K562 (cell line): ENCODE data around the gene ITGB2. TPM values are rescaled to one million over a fixed set of nuclear protein-coding genes. Genes with fewer than 3 reads are reported as not detected.

Experiments
- ATAC-seq: fragments of 200-7000 bp; cut with Tn5 transposase; 3 replicates; pipeline ENCODE4 v1.9.1; 2020; ENCODE audit warnings: moderate library complexity
- BruUV-seq: library from RNA; stranded (reverse); fragments of 400-500 nt; replicated peaks from 2 replicates; lab custom pipeline; 2021; lab: Mats Ljungman, UMichigan
- CTCF ChIA-PET: fragments of 300-600 bp; formaldehyde crosslinking; extraction: SDS; loops from one replicate; lab custom pipeline; 2021; ENCODE audit warnings: low intra/inter-chr PET ratio; lab: Yijun Ruan, JAX
- POLR2A ChIA-PET: fragments of 300-600, 350-650 bp; sonication (Branson Sonifier 250); formaldehyde crosslinking; extraction: SDS; loops from one replicate; lab custom pipeline; 2021; ENCODE audit warnings: antibody characterized with exemption, inconsistent platforms; lab: Yijun Ruan, JAX
- DNase-seq, 4 experiments: peaks; one replicate each; pipeline versions ENCODE4 v3.0.0 to v3.0.0-alpha.2; 2011 to 2018; ENCODE audit warnings: low spot score in 3 of 4, mixed read lengths in 3 of 4; ENCODE audit errors: extremely low read depth in 1 of 4
- FAIRE-seq: peaks from 2 replicates; lab custom pipeline; 2011; peaks lifted over from hg19 to GRCh38; lab: Jason Lieb, UNC
- H2AFZ ChIP-seq: 2 replicates; pipeline ENCODE4 v1.6.0; 2011; ENCODE audit warnings: low read depth, low read length, control low read depth, inconsistent platforms
- H3K27ac ChIP-seq: fragments of 200-600 bp; 3 replicates; pipeline ENCODE4 v1.8.0; 2011; ENCODE audit warnings: low read depth, mild to moderate bottlenecking, control low read depth, inconsistent platforms, low read length, moderate library complexity, mixed read lengths; ENCODE audit errors: extremely low read depth
- H3K27me3 ChIP-seq, 2 experiments: fragments of 300-600 bp in 1 of 2; 2 replicates in 1 of 2; 3 replicates in 1 of 2; pipeline versions ENCODE4 v1.6.0 to v1.8.0; 2011; ENCODE audit warnings: inconsistent platforms in 2 of 2, low read length in 2 of 2, mild to moderate bottlenecking in 1 of 2, mixed read lengths in 1 of 2, moderate library complexity in 1 of 2; ENCODE audit not compliant: control insufficient read depth in 2 of 2, insufficient read depth in 2 of 2
- H3K36me3 ChIP-seq: fragments of 300-600 bp; 3 replicates; pipeline ENCODE4 v1.8.0; 2011; ENCODE audit warnings: mild to moderate bottlenecking, low read length, inconsistent platforms; ENCODE audit not compliant: control insufficient read depth, insufficient read depth
- H3K4me1 ChIP-seq, 2 experiments: fragments of 200-600 bp in 1 of 2; replicated peaks in 1 of 2; 2 replicates in 1 of 2; 3 replicates in 1 of 2; pipeline versions ENCODE4 v1.5.1 to v1.8.0; 2011; ENCODE audit warnings: inconsistent platforms in 2 of 2, low read length in 2 of 2, mild to moderate bottlenecking in 1 of 2, mixed read lengths in 1 of 2, moderate library complexity in 1 of 2; ENCODE audit not compliant: control insufficient read depth in 2 of 2, insufficient read depth in 2 of 2
- H3K4me2 ChIP-seq: 2 replicates; pipeline ENCODE4 v1.6.1; 2011; ENCODE audit warnings: low read length, control low read depth, inconsistent platforms, mixed read lengths; ENCODE audit not compliant: insufficient read depth
- H3K4me3 ChIP-seq: fragments of 200-600 bp; sonication (generic), shearing (Covaris generic); 2 replicates; pipeline ENCODE4 v1.5.1; 2016; ENCODE audit warnings: control low read depth, inconsistent platforms
- H3K79me2 ChIP-seq: fragments of 200-600 bp; 3 replicates; pipeline ENCODE4 v1.8.0; 2011; ENCODE audit warnings: low read length, inconsistent platforms; ENCODE audit not compliant: control insufficient read depth, insufficient read depth
- H3K9ac ChIP-seq, 2 experiments: 2 replicates each; pipeline versions ENCODE4 v1.6.0 to v1.6.1; 2011; ENCODE audit warnings: low read depth in 2 of 2, low read length in 2 of 2, control low read depth in 1 of 2, inconsistent platforms in 1 of 2, mild to moderate bottlenecking in 1 of 2, mixed read lengths in 1 of 2; ENCODE audit not compliant: insufficient read depth in 1 of 2
- H3K9me1 ChIP-seq: one replicate; pipeline ENCODE4 v1.6.0; 2011; ENCODE audit warnings: inconsistent platforms, mild to moderate bottlenecking, low read length, moderate library complexity; ENCODE audit not compliant: control insufficient read depth, insufficient read depth
- H3K9me3 ChIP-seq: replicated peaks from 2 replicates; pipeline ENCODE4 v1.5.1; 2011; ENCODE audit warnings: low read depth, low read length, inconsistent platforms; ENCODE audit not compliant: control insufficient read depth, insufficient read depth
- H4K20me1 ChIP-seq: replicated peaks from 2 replicates; pipeline ENCODE4 v1.6.1; 2011; ENCODE audit warnings: low read length, inconsistent platforms, mixed read lengths; ENCODE audit not compliant: control insufficient read depth, insufficient read depth
- CBFB ChIP-seq: sonication (generic); formaldehyde crosslinking; IDR thresholded peaks from 2 replicates; pipeline ENCODE4 v1.4.0; 2020; ENCODE audit warnings: mild to moderate bottlenecking, missing genetic modification reagents
- HSF4 ChIP-seq: fragments of 250-450 bp; sonication (Bioruptor Pico); IDR thresholded peaks from 2 replicates; pipeline ENCODE4 v2.1.2; 2022; ENCODE audit warnings: mild to moderate bottlenecking, moderate library complexity, borderline replicate concordance
- KAT7 ChIP-seq: sonication (generic); formaldehyde crosslinking; IDR thresholded peaks from 2 replicates; pipeline ENCODE4 v1.8.0; 2022; ENCODE audit warnings: missing genetic modification reagents, mild to moderate bottlenecking, borderline replicate concordance
- KAT8 ChIP-seq: fragments of 450-650 bp; IDR thresholded peaks from 2 replicates; pipeline ENCODE4 v1.6.1; 2016; ENCODE audit warnings: low read depth, mild to moderate bottlenecking
- KDM4B ChIP-seq, 2 experiments: fragments of 450-650 bp in 1 of 2; sonication (generic) in 1 of 2; IDR thresholded peaks; 2 replicates each; pipeline ENCODE4 v1.6.1; 2016 to 2017; ENCODE audit warnings: borderline replicate concordance in 2 of 2, antibody characterized with exemption in 1 of 2, low read depth in 1 of 2, mild to moderate bottlenecking in 1 of 2
- LEF1 ChIP-seq: fragments of 450-650 bp; IDR thresholded peaks from 2 replicates; pipeline ENCODE4 v1.6.1; 2016; ENCODE audit warnings: mild to moderate bottlenecking
- POLR2AphosphoS2 ChIP-seq: IDR thresholded peaks from 2 replicates; pipeline ENCODE4 v1.6.1; 2012; ENCODE audit warnings: low read length, improper control_type of control experiment
- RAD21 ChIP-seq, 2 experiments: fragments of 250-450 bp in 1 of 2; fragments of 450-650 bp in 1 of 2; sonication (Bioruptor Pico) in 1 of 2; formaldehyde crosslinking in 1 of 2; IDR thresholded peaks in 1 of 2; conservative IDR thresholded peaks in 1 of 2; 2 replicates each; pipeline versions ENCODE4 v1.4.0 to v1.8.0; 2020 to 2022; ENCODE audit warnings: mild to moderate bottlenecking in 2 of 2, moderate library complexity in 1 of 2
- RCOR1 ChIP-seq, 2 experiments: IDR thresholded peaks; 2 replicates each; pipeline ENCODE4 v1.6.1; 2012; ENCODE audit warnings: low read depth in 2 of 2, low read length in 2 of 2, borderline replicate concordance in 1 of 2, improper control_type of control experiment in 1 of 2
- SMARCB1 ChIP-seq: IDR thresholded peaks from 2 replicates; pipeline ENCODE4 v1.6.1; 2011; ENCODE audit warnings: improper control_type of control experiment, low read depth; ENCODE audit not compliant: insufficient read length
- SNRNP70 ChIP-seq: fragments of 200-400 bp; formaldehyde crosslinking; optimal IDR thresholded peaks from 2 replicates; pipeline ENCODE3; 2017; ENCODE audit warnings: low read depth, low read length
- ZNF316 ChIP-seq: fragments of 450-650 bp; IDR thresholded peaks from 2 replicates; pipeline ENCODE4 v1.6.1; 2016
- ZNF436 ChIP-seq: fragments of 250-450, 450-650 bp; sonication (Bioruptor Pico); formaldehyde crosslinking; IDR thresholded peaks from 2 replicates; pipeline ENCODE4 v1.7.0; 2020; ENCODE audit warnings: mild to moderate bottlenecking
- WGBS: fragments of 100-300 bp; shearing (Covaris generic); methylation state at CpG from one replicate; pipeline ENCODE4 v1.1.6; 2016; ENCODE audit warnings: low coverage, mixed read lengths; ENCODE audit not compliant: insufficient coverage; ENCODE audit errors: missing lambda C conversion rate; 5-methylcytosine and 5-hydroxymethylcytosine counted together
- in situ Hi-C: fragments of 300-500 bp; cut with MboI; formaldehyde crosslinking; loops from 4 replicates; pipeline ENCODE4 v1.15.0; 2018; ENCODE audit warnings: inconsistent platforms, mixed read lengths
- intact Hi-C: fragments of 100-400 bp; cut with micrococcal nuclease; formaldehyde crosslinking; loops from 2 replicates; pipeline ENCODE4 v1.14.2; 2022
- polyA plus RNA-seq, 8 experiments: library from polyadenylated mRNA; depleted of rRNA in 4 of 8; stranded (reverse) in 5 of 8; unstranded in 3 of 8; fragments of >200 nt; fragmentation: Nextera tagmentation in 2 of 8; fragmentation: Illumina TruSeq in 1 of 8; extraction: Ambion mirVana in 2 of 8; extraction: Trizol in 1 of 8; gene quantifications; 2 replicates each; pipeline versions ENCODE4 v1.2.1 to v1.2.3, GENCODE V29; 2011 to 2014; ENCODE audit warnings: inconsistent platforms in 1 of 8, missing spikeins in 1 of 8
- total RNA-seq, 7 experiments: library from RNA; depleted of rRNA in 6 of 7; stranded (reverse); fragments of >200 nt in 6 of 7; fragmentation: Illumina TruSeq in 2 of 7; extraction: Trizol in 2 of 7; gene quantifications; 2 replicates each; pipeline versions ENCODE4 v1.2.1 to v1.2.3, GENCODE V29; 2011 to 2021; ENCODE audit warnings: low replicate concordance in 1 of 7
- TF ChIP-seq, protein P1 (sequence below): fragments of 450-650 bp; formaldehyde crosslinking; IDR thresholded peaks from 2 replicates; pipeline ENCODE4 v1.4.0; 2022; ENCODE audit warnings: mild to moderate bottlenecking, moderate library complexity
- TF ChIP-seq, protein P2 (sequence below): sonication (generic); formaldehyde crosslinking; IDR thresholded peaks from 2 replicates; pipeline ENCODE4 v1.8.0; 2022; ENCODE audit warnings: mild to moderate bottlenecking, low read depth, missing genetic modification reagents
- TF ChIP-seq, protein P3 (sequence below): fragments of 200-800 bp; sonication (Bioruptor generic); IDR thresholded peaks from 2 replicates; pipeline ENCODE4 v1.6.1; 2017; ENCODE audit warnings: missing genetic modification characterization, missing compliant biosample characterization

The ITGB2 gene
- total and polyA plus RNA-seq, 9 of the 15 experiments (the other 6 are each of a cell fraction or from before 2014, with no cell fraction given), result 0.07 to 1.3 (median 0.51) TPM; not detected in 2

DNA sequence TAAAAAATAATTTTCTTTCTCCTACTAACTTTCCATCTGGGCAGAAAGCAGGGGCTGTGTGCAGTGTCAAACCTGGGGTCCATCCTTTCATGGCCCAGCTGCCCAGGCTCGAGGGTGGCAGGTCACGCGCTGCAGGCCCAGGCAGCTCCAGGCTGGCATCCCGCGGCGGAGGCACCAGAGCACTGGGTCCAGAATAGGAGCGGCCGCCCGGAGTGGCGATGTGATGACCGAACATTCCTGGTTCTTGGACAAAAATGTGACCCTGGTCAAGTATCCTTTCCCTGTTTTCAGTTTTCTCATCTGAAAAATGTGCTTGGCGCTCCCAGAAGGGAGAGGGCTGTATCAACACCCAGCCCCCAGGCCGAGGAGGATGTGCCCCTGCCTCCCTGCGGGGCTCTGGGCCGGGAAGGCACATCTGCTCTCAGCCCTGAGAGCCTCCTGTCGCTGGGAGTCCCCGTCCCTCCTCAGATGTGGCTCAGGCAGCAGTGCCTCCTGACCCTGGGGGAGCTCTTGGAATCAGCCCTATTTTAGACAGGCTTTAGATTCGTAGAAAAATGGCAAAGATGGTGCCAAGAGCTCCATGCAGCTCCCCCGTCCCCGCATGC is 48.5 kb upstream of the ITGB2 start (continued):
- TF ChIP-seq SMARCB1 (no peak), KAT7 (CRISPR knock-in tag) (no peak)

DNA sequence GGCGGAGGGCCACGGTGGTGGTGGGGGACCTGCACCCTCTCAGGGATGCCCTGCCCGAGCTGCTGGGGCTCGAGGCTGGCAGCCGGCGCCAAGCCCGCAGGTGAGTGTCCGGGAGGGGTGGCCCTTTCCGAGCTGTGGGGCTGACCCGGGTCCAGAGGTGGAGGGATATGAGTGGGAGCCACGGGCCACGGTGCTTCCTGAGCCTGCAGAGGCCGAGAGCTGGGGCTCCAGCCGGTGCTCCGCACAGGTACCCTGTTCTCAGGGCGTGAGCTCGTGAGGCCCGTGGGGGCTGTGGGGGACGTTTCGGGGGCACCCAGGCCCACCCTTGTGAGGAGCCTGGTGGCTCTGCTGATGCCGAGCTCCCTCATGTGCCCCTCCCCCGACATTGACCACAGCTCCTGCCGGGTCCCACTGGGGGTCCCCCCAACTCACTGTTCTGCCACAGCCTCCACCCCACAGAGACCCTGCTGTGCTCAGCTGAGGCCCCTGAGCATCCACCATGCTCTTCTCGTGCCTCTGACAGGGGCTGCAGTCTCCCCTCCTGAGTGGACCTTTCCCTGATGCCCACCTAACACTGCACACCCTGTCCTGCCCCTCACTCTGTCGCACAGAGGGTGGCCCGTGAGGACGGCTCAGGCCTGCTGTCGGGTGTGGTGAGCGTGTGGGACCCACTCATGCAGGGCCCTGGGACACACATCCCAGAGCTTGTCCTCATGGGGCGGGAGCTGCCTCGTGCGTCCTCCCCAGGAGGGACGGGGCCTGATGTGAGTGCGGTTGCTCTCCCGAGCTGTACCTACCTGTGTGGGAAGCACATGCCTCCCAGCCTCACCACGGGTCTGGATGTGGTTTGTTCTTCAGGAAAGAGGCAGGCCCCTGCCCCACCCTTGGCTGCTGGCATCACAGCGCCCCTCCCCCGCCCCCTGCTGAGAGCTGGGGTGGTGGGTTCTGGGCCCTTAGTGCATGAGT is 46.7 kb upstream of the ITGB2 start:
- intact Hi-C loops (no loop called here), in situ Hi-C loops (loop anchor here (25.0 kb wide), 1 partner anchor 870 kb away; no protein-coding TSS in a partner anchor)
- ChIA-PET POLR2A (no interaction called here), CTCF (no interaction called here)
- peaks cover 5 to 55% of the 10 kb centered on the region in 2 experiments; a peak in 4 of 5 replicates for H3K4me1 ChIP-seq
- H3K4me2 ChIP-seq, result no peak overlapping the region
- H3K27ac ChIP-seq, result no peak overlapping the region; the same call in 2 of the 3 replicates
- H2AFZ ChIP-seq, result no peak overlapping the region
- peaks cover 22% of the 10 kb centered on the region for H4K20me1 ChIP-seq
- H3K9me1 ChIP-seq, result no peaks in the 10 kb centered on the region
- ATAC-seq (no peak), FAIRE-seq (no peak), DNase-seq (no peak)
- H3K4me3 ChIP-seq, result no peak overlapping the region
- H3K79me2 ChIP-seq, result peaks cover 27% of the 10 kb centered on the region
- H3K27me3 ChIP-seq, result no peaks in the 10 kb centered on the region
- peak overlapping the region in 1 of 2 experiments; percentile 76; a peak in 2 of 4 replicates for H3K9ac ChIP-seq
- H3K9me3 ChIP-seq, result no peaks in the 10 kb centered on the region
- no TSS peak for BruUV-seq
- peaks cover 92% of the 10 kb centered on the region for H3K36me3 ChIP-seq
- WGBS, result 97% methylated on average over 27 of the region's 38 CpGs
- no peak for TF ChIP-seq ZNF436 (CRISPR knock-in tag)
- TF ChIP-seq HSF4 (CRISPR knock-in tag), result no peak
- TF ChIP-seq POLR2AphosphoS2, result no peak
- TF ChIP-seq ZNF316, result no peak
- TF ChIP-seq RAD21 (CRISPR knock-in tag; conservative IDR thresholded peaks at IDR 0.05 in 1 of 2, IDR thresholded peaks at IDR 0.05 in 1 of 2), result no peak
- TF ChIP-seq RCOR1 (IDR thresholded peaks at IDR 0.05; ENCODE audit: borderline replicate concordance in 1 of 2, low read depth in 2 of 2, low read length in 2 of 2), result no peak
- TF ChIP-seq, protein P1, sequence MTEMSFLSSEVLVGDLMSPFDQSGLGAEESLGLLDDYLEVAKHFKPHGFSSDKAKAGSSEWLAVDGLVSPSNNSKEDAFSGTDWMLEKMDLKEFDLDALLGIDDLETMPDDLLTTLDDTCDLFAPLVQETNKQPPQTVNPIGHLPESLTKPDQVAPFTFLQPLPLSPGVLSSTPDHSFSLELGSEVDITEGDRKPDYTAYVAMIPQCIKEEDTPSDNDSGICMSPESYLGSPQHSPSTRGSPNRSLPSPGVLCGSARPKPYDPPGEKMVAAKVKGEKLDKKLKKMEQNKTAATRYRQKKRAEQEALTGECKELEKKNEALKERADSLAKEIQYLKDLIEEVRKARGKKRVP (CRISPR knock-in tag), result no peak
- TF ChIP-seq SNRNP70, result no peak
- TF ChIP-seq KAT8, result no peak
- no peak for TF ChIP-seq CBFB (CRISPR knock-in tag)
- TF ChIP-seq, protein P2, sequence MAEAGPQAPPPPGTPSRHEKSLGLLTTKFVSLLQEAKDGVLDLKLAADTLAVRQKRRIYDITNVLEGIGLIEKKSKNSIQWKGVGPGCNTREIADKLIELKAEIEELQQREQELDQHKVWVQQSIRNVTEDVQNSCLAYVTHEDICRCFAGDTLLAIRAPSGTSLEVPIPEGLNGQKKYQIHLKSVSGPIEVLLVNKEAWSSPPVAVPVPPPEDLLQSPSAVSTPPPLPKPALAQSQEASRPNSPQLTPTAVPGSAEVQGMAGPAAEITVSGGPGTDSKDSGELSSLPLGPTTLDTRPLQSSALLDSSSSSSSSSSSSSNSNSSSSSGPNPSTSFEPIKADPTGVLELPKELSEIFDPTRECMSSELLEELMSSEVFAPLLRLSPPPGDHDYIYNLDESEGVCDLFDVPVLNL (CRISPR knock-in tag), result no peak
- TF ChIP-seq, protein P3, sequence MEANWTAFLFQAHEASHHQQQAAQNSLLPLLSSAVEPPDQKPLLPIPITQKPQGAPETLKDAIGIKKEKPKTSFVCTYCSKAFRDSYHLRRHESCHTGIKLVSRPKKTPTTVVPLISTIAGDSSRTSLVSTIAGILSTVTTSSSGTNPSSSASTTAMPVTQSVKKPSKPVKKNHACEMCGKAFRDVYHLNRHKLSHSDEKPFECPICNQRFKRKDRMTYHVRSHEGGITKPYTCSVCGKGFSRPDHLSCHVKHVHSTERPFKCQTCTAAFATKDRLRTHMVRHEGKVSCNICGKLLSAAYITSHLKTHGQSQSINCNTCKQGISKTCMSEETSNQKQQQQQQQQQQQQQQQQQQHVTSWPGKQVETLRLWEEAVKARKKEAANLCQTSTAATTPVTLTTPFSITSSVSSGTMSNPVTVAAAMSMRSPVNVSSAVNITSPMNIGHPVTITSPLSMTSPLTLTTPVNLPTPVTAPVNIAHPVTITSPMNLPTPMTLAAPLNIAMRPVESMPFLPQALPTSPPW (CRISPR knock-in tag), result no peak
- no peak for TF ChIP-seq LEF1
- no peak for TF ChIP-seq KDM4B (IDR thresholded peaks at IDR 0.05; ENCODE audit: borderline replicate concordance in 2 of 2, low read depth in 1 of 2)
